Mammary epithelial cell (primary cell): ENCODE results near the gene FGD5.

Experiments
- EZH2 ChIP-seq: IDR thresholded peaks from 2 replicates; pipeline ENCODE4 v1.6.1; 2012; ENCODE audit warnings: low read length, inconsistent platforms, borderline replicate concordance
- TF ChIP-seq, protein P1 (sequence below), 2 donors: IDR thresholded peaks in 1 of 2; conservative IDR thresholded peaks in 1 of 2; 2 replicates each; pipeline ENCODE4 v1.5.1; 2011 to 2012; ENCODE audit warnings: inconsistent platforms in 2 of 2, low read length in 2 of 2, mild to moderate bottlenecking in 2 of 2, control low read depth in 1 of 2, low read depth in 1 of 2; ENCODE audit not compliant: insufficient read depth in 1 of 2; ENCODE audit errors: extremely low read depth in 1 of 2

DNA sequence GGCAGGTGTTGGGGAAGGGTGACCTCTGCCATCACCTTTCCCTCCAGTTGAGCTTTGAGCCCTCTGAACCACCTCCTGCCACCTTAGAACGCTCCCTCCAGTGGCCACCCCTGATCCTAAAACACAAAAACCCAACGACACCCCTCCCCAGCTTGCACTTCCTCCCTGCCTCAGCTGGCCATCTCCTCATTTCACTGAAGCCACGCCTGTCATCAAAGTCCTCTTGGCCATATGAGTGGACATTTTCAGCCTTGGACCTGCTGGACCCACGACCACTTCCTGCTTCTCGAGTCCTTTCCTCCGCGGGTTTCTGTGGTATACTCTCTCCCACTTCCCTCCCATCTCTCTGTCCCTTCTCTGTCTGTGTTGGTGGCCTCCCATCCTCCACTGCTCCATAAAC, 80.2 kb downstream of the FGD5 start:
- TF ChIP-seq, protein P1, sequence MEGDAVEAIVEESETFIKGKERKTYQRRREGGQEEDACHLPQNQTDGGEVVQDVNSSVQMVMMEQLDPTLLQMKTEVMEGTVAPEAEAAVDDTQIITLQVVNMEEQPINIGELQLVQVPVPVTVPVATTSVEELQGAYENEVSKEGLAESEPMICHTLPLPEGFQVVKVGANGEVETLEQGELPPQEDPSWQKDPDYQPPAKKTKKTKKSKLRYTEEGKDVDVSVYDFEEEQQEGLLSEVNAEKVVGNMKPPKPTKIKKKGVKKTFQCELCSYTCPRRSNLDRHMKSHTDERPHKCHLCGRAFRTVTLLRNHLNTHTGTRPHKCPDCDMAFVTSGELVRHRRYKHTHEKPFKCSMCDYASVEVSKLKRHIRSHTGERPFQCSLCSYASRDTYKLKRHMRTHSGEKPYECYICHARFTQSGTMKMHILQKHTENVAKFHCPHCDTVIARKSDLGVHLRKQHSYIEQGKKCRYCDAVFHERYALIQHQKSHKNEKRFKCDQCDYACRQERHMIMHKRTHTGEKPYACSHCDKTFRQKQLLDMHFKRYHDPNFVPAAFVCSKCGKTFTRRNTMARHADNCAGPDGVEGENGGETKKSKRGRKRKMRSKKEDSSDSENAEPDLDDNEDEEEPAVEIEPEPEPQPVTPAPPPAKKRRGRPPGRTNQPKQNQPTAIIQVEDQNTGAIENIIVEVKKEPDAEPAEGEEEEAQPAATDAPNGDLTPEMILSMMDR (conservative IDR thresholded peaks at IDR 0.05 in 1 of 2, IDR thresholded peaks at IDR 0.05 in 1 of 2; ENCODE audit: extremely low read depth in 1 of 2, insufficient read depth in 1 of 2, low read depth in 1 of 2, low read length in 2 of 2): no peak
- no peak for TF ChIP-seq EZH2
